RWPE2 (cell line): ENCODE data around the gene XAB2.

Source experiments
- ATAC-seq: fragments of 200-7000 bp; cut with Tn5 transposase; 3 replicates; pipeline ENCODE4 v1.9.1; 2021; ENCODE audit warnings: low read depth
- DNase-seq: peaks from one replicate; pipeline ENCODE4 v3.0.0-alpha.2; 2020; ENCODE audit warnings: low spot score
- H3K27ac ChIP-seq: fragments of 450-650 bp; 2 replicates; pipeline ENCODE4 v1.5.1; 2017; ENCODE audit warnings: mild to moderate bottlenecking; ENCODE audit not compliant: poor library complexity, severe bottlenecking
- H3K27me3 ChIP-seq: fragments of 250-450 bp; sonication (Bioruptor Pico); 2 replicates; pipeline ENCODE4 v1.5.1; 2021; ENCODE audit warnings: mild to moderate bottlenecking, moderate library complexity; ENCODE audit not compliant: insufficient read depth, poor library complexity, severe bottlenecking
- H3K36me3 ChIP-seq: fragments of 250-450 bp; sonication (Bioruptor Pico); 2 replicates; pipeline ENCODE4 v1.5.1; 2020; ENCODE audit warnings: low read depth, mild to moderate bottlenecking, moderate library complexity
- H3K4me1 ChIP-seq: fragments of 250-450 bp; sonication (Bioruptor Pico); 2 replicates; pipeline ENCODE4 v1.5.1; 2021; ENCODE audit warnings: mild to moderate bottlenecking, moderate library complexity; ENCODE audit not compliant: insufficient read depth, poor library complexity, severe bottlenecking
- H3K4me3 ChIP-seq: fragments of 250-450 bp; sonication (Bioruptor Pico); 2 replicates; pipeline ENCODE4 v1.5.1; 2021; ENCODE audit warnings: mild to moderate bottlenecking, moderate library complexity; ENCODE audit not compliant: severe bottlenecking
- H3K9me3 ChIP-seq: fragments of 250-450 bp; sonication (Bioruptor Pico); 2 replicates; pipeline ENCODE4 v1.5.1; 2021; ENCODE audit warnings: mild to moderate bottlenecking, moderate library complexity; ENCODE audit not compliant: severe bottlenecking
- CTCF ChIP-seq: fragments of 450-650 bp; IDR thresholded peaks from one replicate; pipeline ENCODE4 v1.5.1; 2017; ENCODE audit warnings: mild to moderate bottlenecking, moderate library complexity; ENCODE audit not compliant: poor library complexity, severe bottlenecking

The XAB2 gene

GRCh38 chr19:7652061-7652641 lies 22.8 kb upstream of the XAB2 start:
- peak; percentile 89 for TF ChIP-seq CTCF
- Histone ChIP-seq H3K36me3 (no peaks in the 10 kb centered on the region), H3K27ac (no peak overlapping the region), H3K4me1 (no peaks in the 10 kb centered on the region), H3K4me3 (no peak overlapping the region), H3K9me3 (no peaks in the 10 kb centered on the region), H3K27me3 (no peaks in the 10 kb centered on the region)
- no peak for DNase-seq
- peak; percentile 53; the same call in 2 of the 3 replicates for ATAC-seq

- no peak overlapping the region for H3K4me3 ChIP-seq
- H3K9me3 ChIP-seq, result no peaks in the 10 kb centered on the region
- H3K27me3 ChIP-seq, result no peaks in the 10 kb centered on the region
- H3K27ac ChIP-seq, result no peak overlapping the region
- ATAC-seq (no peak), DNase-seq (no peak)
- no peaks in the 10 kb centered on the region for H3K36me3 ChIP-seq
- no peak for TF ChIP-seq CTCF
- no peaks in the 10 kb centered on the region for H3K4me1 ChIP-seq
These were observed 20.8 kb upstream of the XAB2 start for GRCh38 chr19:7650148-7650547.

- Histone ChIP-seq H3K36me3 (no peaks in the 10 kb centered on the region), H3K27me3 (no peaks in the 10 kb centered on the region), H3K27ac (no peak overlapping the region), H3K4me3 (no peak overlapping the region), H3K4me1 (no peaks in the 10 kb centered on the region), H3K9me3 (no peaks in the 10 kb centered on the region)
- DNase-seq, result no peak
- no peak for TF ChIP-seq CTCF
- ATAC-seq, result no peak
These were observed 19.1 kb upstream of the XAB2 start for GRCh38 chr19:7648265-7649014.

- DNase-seq (no peak), ATAC-seq (no peak)
- Histone ChIP-seq H3K4me1 (no peaks in the 10 kb centered on the region), H3K36me3 (no peaks in the 10 kb centered on the region), H3K9me3 (no peaks in the 10 kb centered on the region), H3K4me3 (no peak overlapping the region), H3K27me3 (no peaks in the 10 kb centered on the region), H3K27ac (no peak overlapping the region)
- TF ChIP-seq CTCF, result no peak
These were observed 17.8 kb upstream of the XAB2 start for GRCh38 chr19:7647156-7647555.

GRCh38 chr19:7646426-7646700 lies 17.0 kb upstream of the XAB2 start:
- Histone ChIP-seq H3K27me3 (no peaks in the 10 kb centered on the region), H3K27ac (no peak overlapping the region), H3K36me3 (no peaks in the 10 kb centered on the region), H3K9me3 (no peaks in the 10 kb centered on the region), H3K4me1 (no peaks in the 10 kb centered on the region), H3K4me3 (no peak overlapping the region)
- ATAC-seq (no peak), DNase-seq (no peak)
- no peak for TF ChIP-seq CTCF
